ENCODE measurements around the gene CFAP77. TPM values are rescaled to one million over a fixed set of nuclear protein-coding genes. Genes with fewer than 3 reads are reported as not detected.

Gene CFAP77
- total and polyA plus RNA-seq, 4 donors = 4.9 to 12.8 (median 6.2) TPM

DNA sequence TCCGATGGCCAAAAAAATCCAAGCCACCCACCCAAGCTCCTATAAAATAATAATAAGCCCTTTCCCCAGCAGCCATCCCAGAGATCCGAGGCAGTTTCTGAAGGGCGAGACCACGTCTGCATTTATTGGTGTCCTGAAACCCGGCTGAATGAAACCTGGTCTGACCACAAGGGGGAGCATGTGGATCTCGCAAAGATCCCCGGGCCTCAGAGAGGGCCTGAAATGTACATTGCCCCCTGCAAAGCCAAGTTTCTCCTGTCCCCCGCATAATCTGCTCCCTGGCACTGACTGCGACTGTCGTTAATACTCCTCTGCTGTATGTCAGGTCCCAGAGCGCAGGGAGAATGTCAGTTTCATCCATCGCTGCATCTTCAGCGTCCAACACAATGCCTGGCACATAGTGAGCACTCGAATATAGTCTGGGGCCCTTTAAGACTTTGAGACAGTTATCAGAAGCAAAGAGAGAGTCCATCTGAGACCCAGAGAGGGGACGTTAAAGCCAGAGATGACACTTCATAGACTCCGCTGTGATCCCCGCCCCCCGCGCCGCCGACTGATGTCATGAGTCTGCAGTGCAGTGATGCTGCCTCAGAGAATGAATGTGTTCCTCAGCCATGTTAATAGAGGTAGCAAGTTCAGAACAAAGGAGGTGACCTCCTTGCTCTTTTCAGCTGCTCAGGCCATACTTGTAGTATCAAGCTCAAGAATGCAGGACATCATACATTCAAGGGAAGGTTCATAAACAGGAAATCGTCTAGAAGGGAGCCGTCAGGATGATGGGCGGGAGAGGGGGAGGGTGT lies 97.9 kb downstream of the CFAP77 start:
- whole genome bisulfite sequencing, 2 donors = 43 to 46% methylated on average over 24 of the region's 24 CpGs
- Histone ChIP-seq H3K27me3 (ENCODE audit: control insufficient read depth in 3 of 3, insufficient read depth in 3 of 3, low read length in 2 of 3) (peaks cover 11 to 35% (median 16%) of the 10 kb centered on the region in 3 donors), H3K9me3 (ENCODE audit: control insufficient read depth in 4 of 4, insufficient read depth in 3 of 4, low read length in 3 of 4) (no peaks in the 10 kb centered on the region)

DNA sequence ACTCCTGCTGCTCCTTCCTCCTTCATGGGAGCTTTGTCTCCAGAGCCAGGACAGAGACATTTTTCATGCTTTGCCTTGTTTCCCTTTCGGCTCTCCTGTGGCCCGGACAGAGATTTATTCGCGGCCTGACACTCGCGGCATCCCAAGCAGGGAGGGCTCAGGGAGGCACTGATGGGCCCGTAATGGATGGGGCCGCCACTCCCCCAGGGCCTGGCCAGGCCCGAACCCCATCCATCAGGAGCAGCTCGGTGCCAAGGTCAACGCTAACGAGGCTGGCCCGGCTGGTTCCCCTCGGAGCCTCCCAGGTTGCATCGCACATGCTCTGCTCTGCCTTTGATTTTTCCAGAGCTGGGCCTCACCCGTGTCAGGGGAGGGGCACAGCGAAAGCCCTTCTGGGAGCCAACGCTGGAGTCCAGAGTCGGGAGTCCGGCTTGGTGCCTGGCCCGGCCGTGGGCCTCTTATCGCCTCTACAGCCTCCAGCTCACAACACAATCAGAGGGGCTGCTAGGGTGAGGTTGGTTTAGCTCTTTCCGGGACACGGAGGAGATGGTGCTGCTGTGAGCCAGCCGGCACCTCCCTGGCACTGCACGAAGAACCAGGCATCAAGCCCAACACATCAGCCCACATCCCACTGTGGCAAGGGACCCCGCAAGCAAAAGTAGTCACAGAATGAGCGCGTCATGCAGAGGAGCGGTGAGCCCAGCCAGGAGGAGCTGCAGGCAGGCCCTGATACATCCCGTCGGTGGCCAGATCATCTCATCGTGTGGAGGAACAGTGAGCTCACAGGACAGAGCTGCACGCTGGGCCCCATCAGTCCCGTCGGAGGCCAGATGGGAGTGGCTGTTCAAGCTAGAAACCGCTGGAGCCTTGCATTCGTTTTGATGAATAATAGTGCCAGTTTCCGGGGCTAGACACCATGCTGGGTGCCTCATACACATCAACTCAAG lies 100.2 kb downstream of the CFAP77 start:
- no peak overlapping the region for H3K4me3 ChIP-seq
- H3K4me1 ChIP-seq (ENCODE audit: control insufficient read depth in 5 of 5, insufficient read depth in 5 of 5, low read length in 5 of 5) = no peaks in the 10 kb centered on the region
- no peaks in the 10 kb centered on the region for H3K9me3 ChIP-seq (ENCODE audit: control insufficient read depth in 4 of 4, insufficient read depth in 3 of 4, low read length in 3 of 4)
- no peak overlapping the region for H3K9ac ChIP-seq (ENCODE audit: insufficient read depth in 1 of 2, low read length in 2 of 2)
- TF ChIP-seq, protein P1, sequence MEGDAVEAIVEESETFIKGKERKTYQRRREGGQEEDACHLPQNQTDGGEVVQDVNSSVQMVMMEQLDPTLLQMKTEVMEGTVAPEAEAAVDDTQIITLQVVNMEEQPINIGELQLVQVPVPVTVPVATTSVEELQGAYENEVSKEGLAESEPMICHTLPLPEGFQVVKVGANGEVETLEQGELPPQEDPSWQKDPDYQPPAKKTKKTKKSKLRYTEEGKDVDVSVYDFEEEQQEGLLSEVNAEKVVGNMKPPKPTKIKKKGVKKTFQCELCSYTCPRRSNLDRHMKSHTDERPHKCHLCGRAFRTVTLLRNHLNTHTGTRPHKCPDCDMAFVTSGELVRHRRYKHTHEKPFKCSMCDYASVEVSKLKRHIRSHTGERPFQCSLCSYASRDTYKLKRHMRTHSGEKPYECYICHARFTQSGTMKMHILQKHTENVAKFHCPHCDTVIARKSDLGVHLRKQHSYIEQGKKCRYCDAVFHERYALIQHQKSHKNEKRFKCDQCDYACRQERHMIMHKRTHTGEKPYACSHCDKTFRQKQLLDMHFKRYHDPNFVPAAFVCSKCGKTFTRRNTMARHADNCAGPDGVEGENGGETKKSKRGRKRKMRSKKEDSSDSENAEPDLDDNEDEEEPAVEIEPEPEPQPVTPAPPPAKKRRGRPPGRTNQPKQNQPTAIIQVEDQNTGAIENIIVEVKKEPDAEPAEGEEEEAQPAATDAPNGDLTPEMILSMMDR (IDR thresholded peaks at IDR 0.05; ENCODE audit: control extremely low read depth, extremely low read depth) = no peak
- ATAC-seq (ENCODE audit: insufficient read depth, low FRiP score) (no peak), DNase-seq (peak in 2 of 3 donors; percentile 7 to 13)
- peaks cover 7 to 21% (median 10%) of the 10 kb centered on the region in 3 donors for H3K27me3 ChIP-seq (ENCODE audit: control insufficient read depth in 3 of 3, insufficient read depth in 3 of 3, low read length in 2 of 3)
- WGBS, 2 donors = 67 to 81% methylated on average over 40 of the region's 40 CpGs
- H3K27ac ChIP-seq (ENCODE audit: low read depth in 1 of 2, low read length in 1 of 2) = no peak overlapping the region
- no peaks in the 10 kb centered on the region for H3K36me3 ChIP-seq (ENCODE audit: control insufficient read depth in 4 of 4, insufficient read depth in 4 of 4, low read length in 4 of 4)

More for the DNA sequence above, 97.9 kb downstream of the CFAP77 start:
- Histone ChIP-seq H3K4me3 (no peak overlapping the region), H3K27ac (ENCODE audit: low read depth in 1 of 2, low read length in 1 of 2) (no peak overlapping the region), H3K9ac (ENCODE audit: insufficient read depth in 1 of 2, low read length in 2 of 2) (no peak overlapping the region), H3K4me1 (ENCODE audit: control insufficient read depth in 5 of 5, insufficient read depth in 5 of 5, low read length in 5 of 5) (no peaks in the 10 kb centered on the region), H3K36me3 (ENCODE audit: control insufficient read depth in 4 of 4, insufficient read depth in 4 of 4, low read length in 4 of 4) (no peaks in the 10 kb centered on the region)
- DNase-seq = peak; percentile 76 to 82 (median 78)
- no peak for ATAC-seq (ENCODE audit: insufficient read depth, low FRiP score)
- TF ChIP-seq, protein P1 (IDR thresholded peaks at IDR 0.05; ENCODE audit: control extremely low read depth, extremely low read depth) = peak; percentile 55

GRCh38 chr9:132511191-132511999 lies 101.4 kb downstream of the CFAP77 start:
- WGBS, 2 donors = 87% methylated on average over 25 of the region's 25 CpGs
- TF ChIP-seq, protein P1 (IDR thresholded peaks at IDR 0.05; ENCODE audit: control extremely low read depth, extremely low read depth) = no peak
- no peak for DNase-seq

More at GRCh38 chr9:132511191-132511999, 101.4 kb downstream of the CFAP77 start:
- Histone ChIP-seq H3K9me3 (ENCODE audit: control insufficient read depth in 4 of 4, insufficient read depth in 3 of 4, low read length in 3 of 4) (no peaks in the 10 kb centered on the region), H3K36me3 (ENCODE audit: control insufficient read depth in 4 of 4, insufficient read depth in 4 of 4, low read length in 4 of 4) (no peaks in the 10 kb centered on the region), H3K27me3 (ENCODE audit: control insufficient read depth in 3 of 3, insufficient read depth in 3 of 3, low read length in 2 of 3) (peaks cover 4 to 15% (median 10%) of the 10 kb centered on the region in 3 donors), H3K9ac (ENCODE audit: insufficient read depth in 1 of 2, low read length in 2 of 2) (no peak overlapping the region), H3K4me1 (ENCODE audit: control insufficient read depth in 5 of 5, insufficient read depth in 5 of 5, low read length in 5 of 5) (no peaks in the 10 kb centered on the region), H3K27ac (ENCODE audit: low read depth in 1 of 2, low read length in 1 of 2) (no peak overlapping the region), H3K4me3 (no peak overlapping the region)
- ATAC-seq (ENCODE audit: insufficient read depth, low FRiP score) = no peak

Data from lung (tissue), 12 donors.